K562 (cell line): ENCODE measurements around the gene KRTAP6-1.

Source experiments
- ATF7 ChIP-seq: fragments of 450-650 bp; IDR thresholded peaks from 2 replicates; pipeline ENCODE4 v1.7.1; 2014; ENCODE audit warnings: mild to moderate bottlenecking, moderate library complexity
- CREB3 ChIP-seq: fragments of 450-650 bp; conservative IDR thresholded peaks from 2 replicates; pipeline ENCODE4 v1.6.1; 2016; ENCODE audit warnings: missing genetic modification characterization, low read depth, mild to moderate bottlenecking, missing compliant biosample characterization, moderate library complexity
- CREM ChIP-seq: IDR thresholded peaks from 2 replicates; pipeline ENCODE4 v1.6.1; 2014; ENCODE audit warnings: antibody characterized with exemption, low read depth
- KLF10 ChIP-seq: fragments of 250-450 bp; sonication (Bioruptor Pico); IDR thresholded peaks from 2 replicates; pipeline ENCODE4 v1.6.1; 2021; ENCODE audit warnings: matching md5 sums
- NFIC ChIP-seq: fragments of 450-650 bp; IDR thresholded peaks from 2 replicates; pipeline ENCODE4 v1.6.1; 2017; ENCODE audit warnings: mild to moderate bottlenecking, inconsistent platforms
- NFYB ChIP-seq: IDR thresholded peaks from 2 replicates; pipeline ENCODE4 v1.6.1; 2011; ENCODE audit warnings: mild to moderate bottlenecking, moderate library complexity; ENCODE audit not compliant: insufficient read length; ENCODE audit errors: extremely low read depth
- NR2C1 ChIP-seq, 2 experiments: fragments of 450-650 bp; IDR thresholded peaks; 2 replicates each; pipeline ENCODE4 v1.6.1; 2017; ENCODE audit warnings: mild to moderate bottlenecking in 2 of 2, antibody characterized with exemption in 1 of 2, inconsistent platforms in 1 of 2, missing compliant biosample characterization in 1 of 2, missing genetic modification characterization in 1 of 2
- NRF1 ChIP-seq, 2 experiments: fragments of 450-650 bp; IDR thresholded peaks in 1 of 2; conservative IDR thresholded peaks in 1 of 2; 2 replicates each; pipeline ENCODE4 v1.6.1; 2014; ENCODE audit warnings: mild to moderate bottlenecking in 2 of 2
- POLR2AphosphoS5 ChIP-seq: IDR thresholded peaks from 2 replicates; pipeline ENCODE4 v1.6.1; 2011; ENCODE audit warnings: mild to moderate bottlenecking, low read depth, low read length, moderate library complexity; ENCODE audit not compliant: control insufficient read depth, insufficient read depth
- ZBTB11 ChIP-seq, 3 experiments: fragments of 200-800 bp in 1 of 3; fragments of 250-450 bp in 1 of 3; fragments of 450-650 bp in 1 of 3; sonication (Bioruptor Pico) in 1 of 3; sonication (Bioruptor generic) in 1 of 3; formaldehyde crosslinking in 1 of 3; IDR thresholded peaks; 2 replicates each; pipeline versions ENCODE4 v1.6.1 to v1.8.0; 2016 to 2022; ENCODE audit warnings: mild to moderate bottlenecking in 2 of 3, missing genetic modification characterization in 2 of 3, missing compliant biosample characterization in 1 of 3, moderate library complexity in 1 of 3
- ZNF584 ChIP-seq: fragments of 200-800 bp; sonication (Bioruptor generic); IDR thresholded peaks from 2 replicates; pipeline ENCODE4 v1.6.1; 2016; ENCODE audit warnings: low read depth, mild to moderate bottlenecking, missing genetic modification characterization, missing compliant biosample characterization
- TF ChIP-seq, protein P1 (sequence below): sonication (generic); formaldehyde crosslinking; IDR thresholded peaks from 2 replicates; pipeline ENCODE4 v1.5.0; 2020; ENCODE audit warnings: missing genetic modification reagents
- TF ChIP-seq, protein P2 (sequence below): sonication (generic); formaldehyde crosslinking; IDR thresholded peaks from 2 replicates; pipeline ENCODE4 v1.8.1; 2023; ENCODE audit warnings: mild to moderate bottlenecking, missing genetic modification reagents

DNA sequence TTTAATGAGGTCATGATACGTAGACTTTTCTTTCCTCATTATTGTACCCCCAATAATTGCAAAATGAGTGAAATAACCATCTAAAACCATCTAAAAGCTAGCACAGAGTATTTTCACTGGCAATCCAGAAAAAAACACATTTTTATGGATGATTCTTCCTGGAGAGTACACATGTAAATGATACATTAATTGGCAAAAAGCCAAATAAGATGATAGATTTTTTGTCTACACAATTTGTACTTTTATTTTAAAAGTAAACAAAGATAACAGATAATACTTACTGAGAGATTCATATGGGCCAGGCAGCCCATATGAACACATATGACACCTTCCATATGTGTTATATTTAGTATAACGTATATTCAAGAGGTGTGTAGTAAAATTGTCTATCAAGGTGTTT lies 50.1 kb downstream of the KRTAP6-1 start:
- TF ChIP-seq POLR2AphosphoS5, result no peak
- TF ChIP-seq ZBTB11 (CRISPR knock-in tag; IDR thresholded peaks at IDR 0.05), result no peak
- TF ChIP-seq, protein P1, sequence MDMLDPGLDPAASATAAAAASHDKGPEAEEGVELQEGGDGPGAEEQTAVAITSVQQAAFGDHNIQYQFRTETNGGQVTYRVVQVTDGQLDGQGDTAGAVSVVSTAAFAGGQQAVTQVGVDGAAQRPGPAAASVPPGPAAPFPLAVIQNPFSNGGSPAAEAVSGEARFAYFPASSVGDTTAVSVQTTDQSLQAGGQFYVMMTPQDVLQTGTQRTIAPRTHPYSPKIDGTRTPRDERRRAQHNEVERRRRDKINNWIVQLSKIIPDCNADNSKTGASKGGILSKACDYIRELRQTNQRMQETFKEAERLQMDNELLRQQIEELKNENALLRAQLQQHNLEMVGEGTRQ (CRISPR knock-in tag), result no peak
- no peak for TF ChIP-seq ATF7
- TF ChIP-seq NRF1 (conservative IDR thresholded peaks at IDR 0.05 in 1 of 2, IDR thresholded peaks at IDR 0.05 in 1 of 2), result no peak
- no peak for TF ChIP-seq CREM
- TF ChIP-seq, protein P2, sequence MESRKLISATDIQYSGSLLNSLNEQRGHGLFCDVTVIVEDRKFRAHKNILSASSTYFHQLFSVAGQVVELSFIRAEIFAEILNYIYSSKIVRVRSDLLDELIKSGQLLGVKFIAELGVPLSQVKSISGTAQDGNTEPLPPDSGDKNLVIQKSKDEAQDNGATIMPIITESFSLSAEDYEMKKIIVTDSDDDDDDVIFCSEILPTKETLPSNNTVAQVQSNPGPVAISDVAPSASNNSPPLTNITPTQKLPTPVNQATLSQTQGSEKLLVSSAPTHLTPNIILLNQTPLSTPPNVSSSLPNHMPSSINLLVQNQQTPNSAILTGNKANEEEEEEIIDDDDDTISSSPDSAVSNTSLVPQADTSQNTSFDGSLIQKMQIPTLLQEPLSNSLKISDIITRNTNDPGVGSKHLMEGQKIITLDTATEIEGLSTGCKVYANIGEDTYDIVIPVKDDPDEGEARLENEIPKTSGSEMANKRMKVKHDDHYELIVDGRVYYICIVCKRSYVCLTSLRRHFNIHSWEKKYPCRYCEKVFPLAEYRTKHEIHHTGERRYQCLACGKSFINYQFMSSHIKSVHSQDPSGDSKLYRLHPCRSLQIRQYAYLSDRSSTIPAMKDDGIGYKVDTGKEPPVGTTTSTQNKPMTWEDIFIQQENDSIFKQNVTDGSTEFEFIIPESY (CRISPR knock-in tag), result no peak
- no peak for TF ChIP-seq NFYB
- TF ChIP-seq CREB3 (tag), result no peak
- TF ChIP-seq NR2C1 (IDR thresholded peaks at IDR 0.05), result no peak
- no peak for TF ChIP-seq NR2C1 (tag; IDR thresholded peaks at IDR 0.05)
- TF ChIP-seq KLF10 (CRISPR knock-in tag), result no peak
- TF ChIP-seq NFIC, result peak; percentile 77
- TF ChIP-seq ZNF584 (CRISPR knock-in tag), result no peak
